GM15510 (cell line): ENCODE results near the gene ACBD4.

Source experiments
- POLR2A ChIP-seq: IDR thresholded peaks from 3 replicates; pipeline ENCODE4 v1.6.1; 2011; ENCODE audit warnings: borderline replicate concordance; ENCODE audit not compliant: insufficient read length; ENCODE audit errors: extremely low read depth

Gene ACBD4

DNA sequence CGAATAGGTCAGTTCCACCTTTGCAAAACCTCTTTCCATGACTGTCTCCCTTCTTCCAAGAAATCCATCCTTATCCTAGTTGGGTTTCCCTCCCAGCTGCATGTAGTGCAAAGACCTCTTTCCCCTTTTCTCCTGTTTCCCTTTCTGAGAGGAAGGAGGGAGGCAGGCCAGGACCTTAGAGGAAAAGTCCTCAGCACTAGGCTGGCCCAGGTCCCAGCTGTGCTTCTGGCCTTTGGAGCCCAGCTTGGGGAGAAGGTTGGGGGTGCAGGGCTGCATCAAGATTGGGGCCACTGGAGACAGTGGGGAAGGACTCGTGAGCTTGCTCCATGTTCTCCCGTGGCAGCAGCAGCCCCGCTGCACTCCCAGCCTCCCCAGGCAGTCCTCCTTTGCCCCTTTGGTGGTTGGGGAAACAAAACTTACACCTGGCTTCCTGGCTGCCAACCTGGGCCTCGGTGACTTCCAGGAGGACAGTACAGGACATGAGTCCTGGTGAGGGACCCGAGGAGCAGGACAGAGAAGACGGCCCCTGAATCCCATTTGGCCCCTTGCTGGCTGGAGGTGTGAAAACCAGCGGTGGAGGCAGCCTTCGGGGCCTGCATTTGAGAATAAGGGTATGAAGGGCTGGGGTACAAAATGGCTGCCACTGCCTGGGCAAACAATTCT lies 26.7 kb downstream of the ACBD4 start:
- TF ChIP-seq POLR2A: no peak

DNA sequence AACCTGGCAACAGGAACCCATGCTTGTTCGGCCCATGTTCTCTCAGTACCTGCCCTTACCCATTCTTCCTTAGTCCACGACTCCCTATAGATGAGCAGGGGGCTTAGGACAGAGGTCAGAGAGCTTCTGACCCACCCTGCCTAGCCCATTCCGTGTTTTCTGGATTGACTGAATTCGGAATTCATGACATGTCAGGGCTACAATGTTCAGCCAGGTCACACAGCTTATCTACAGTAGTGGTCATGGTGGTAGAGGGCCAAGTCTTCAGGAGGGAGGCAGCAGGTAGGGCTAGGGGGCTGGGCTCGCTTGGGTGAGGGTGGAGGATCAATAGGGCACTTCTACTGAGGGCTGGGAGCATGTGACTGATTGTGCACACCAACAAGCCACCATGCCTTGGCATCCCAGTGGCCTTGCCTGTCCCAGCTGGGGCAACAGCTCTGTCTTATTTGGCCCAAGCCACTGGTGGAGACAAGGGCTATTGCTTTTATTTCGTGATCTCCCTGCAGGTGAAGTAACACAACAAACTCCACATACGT lies 29.3 kb downstream of the ACBD4 start:
- no peak for TF ChIP-seq POLR2A

DNA sequence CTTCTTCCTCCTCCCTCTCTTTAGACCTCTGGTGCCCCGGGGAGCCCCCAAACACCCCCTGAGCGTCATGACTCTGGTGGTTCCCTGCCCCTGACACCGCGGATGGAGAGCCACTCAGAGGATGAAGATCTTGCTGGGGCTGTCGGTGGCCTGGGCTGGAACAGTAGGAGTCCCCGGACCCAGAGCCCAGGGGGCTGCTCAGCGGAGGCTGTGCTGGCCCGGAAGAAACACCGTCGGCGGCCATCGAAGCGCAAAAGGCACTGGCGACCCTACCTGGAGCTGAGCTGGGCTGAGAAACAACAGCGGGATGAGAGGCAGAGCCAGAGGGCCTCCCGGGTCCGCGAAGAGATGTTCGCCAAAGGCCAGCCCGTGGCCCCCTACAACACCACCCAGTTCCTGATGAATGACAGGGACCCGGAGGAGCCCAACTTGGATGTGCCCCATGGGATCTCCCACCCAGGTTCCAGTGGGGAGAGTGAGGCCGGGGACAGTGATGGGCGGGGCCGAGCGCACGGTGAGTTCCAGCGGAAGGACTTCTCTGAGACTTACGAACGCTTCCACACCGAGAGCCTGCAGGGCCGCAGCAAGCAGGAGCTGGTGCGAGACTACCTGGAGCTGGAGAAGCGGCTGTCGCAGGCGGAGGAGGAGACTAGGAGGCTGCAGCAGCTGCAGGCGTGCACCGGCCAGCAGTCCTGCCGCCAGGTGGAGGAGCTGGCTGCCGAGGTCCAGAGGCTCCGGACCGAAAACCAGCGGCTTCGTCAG lies 33.7 kb downstream of the ACBD4 start:
- TF ChIP-seq POLR2A: no peak

DNA sequence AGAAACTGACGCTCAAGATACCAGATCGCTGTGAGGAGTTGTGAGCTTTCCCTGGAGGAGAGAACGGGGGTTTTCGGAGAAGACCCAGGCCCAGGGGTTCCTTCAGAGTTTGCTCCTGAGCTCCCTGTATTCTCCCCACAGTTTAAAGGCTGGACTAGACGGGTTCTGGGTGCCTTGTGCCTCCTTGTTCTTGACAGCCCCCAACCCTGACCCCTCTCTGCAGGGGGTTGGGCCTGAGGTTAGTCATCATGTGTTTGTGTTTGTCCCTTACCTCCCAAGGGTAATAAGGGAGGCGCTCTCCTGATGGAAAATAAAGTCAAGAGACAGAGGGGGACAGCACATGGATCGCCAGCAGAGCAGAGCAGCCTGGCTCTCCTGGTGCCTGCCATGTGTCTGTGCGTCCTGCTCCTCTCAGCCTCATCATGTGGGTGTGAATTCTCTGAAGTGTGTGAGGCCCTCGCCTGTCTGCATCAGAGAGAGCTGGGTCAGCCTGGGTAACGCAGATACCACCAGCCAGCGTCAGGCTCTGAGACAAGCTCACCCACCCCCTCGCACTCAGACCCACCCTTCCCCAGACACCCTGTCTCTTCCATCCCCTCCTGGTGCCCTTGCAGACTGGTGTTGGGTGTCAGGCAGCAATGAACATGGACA lies 34.9 kb downstream of the ACBD4 start:
- TF ChIP-seq POLR2A: no peak

DNA sequence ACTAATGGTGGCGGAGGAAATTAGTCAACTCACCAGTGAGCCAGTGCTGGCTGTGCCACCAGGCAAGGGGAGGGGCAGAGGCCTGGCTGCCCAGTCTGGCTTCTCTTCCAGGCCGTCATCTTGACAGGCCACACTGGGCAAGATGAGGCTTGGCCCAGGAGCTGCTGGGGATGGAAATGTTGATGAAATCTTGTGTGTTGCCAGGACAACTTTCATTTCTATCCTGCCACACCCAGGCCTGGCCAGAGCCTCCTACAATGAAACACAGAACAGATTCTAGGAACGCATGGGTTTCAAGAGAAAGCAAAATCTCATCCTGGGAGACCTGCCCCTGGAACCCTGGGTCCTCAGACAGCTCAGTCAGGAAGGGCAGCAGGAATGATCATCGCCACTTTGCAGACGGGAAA lies 35.4 kb downstream of the ACBD4 start:
- no peak for TF ChIP-seq POLR2A

DNA sequence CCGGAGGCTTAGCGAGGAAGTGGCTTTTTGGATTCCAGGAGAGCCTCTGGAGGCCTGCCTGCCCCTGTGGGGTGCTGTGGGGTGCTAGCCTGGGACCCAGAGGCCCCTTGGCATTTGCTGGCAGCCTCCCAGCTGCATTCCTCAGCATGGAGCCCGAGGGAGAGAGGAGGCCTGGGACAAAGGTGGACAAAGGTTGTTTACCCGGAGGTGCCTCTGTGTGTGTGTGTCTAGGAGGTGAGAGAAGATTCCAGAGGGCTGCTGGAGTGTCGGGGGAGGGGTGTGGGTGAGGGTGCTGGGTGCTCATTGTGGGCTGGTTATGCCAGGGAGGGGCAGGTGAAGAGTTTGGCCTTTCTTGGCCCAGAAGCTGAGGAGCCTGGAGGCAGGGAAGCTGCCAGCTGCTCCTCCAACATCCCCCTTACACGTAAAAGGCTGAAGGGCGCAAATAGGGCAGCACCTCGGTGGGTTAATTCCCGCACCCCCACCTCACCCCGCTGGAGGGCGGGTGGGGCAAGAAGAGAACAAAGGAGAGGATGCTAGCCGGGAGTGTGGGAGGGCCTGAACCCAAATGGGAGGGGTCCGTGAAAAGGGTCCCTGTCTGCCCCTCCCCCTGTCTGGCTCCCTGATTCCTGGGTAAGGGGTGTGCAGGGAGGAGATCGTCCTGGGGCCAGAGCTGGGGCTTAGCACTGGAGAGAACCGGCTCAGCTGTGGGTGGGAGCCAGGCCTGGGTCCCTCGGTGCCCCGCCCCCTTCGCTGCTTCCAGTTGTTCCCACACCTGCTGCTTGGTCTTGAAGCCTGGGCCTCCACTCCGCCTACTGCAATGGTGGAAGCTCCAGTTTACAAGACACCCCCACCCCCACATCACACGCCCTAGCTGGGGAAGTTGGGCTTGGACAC lies 36.1 kb downstream of the ACBD4 start:
- TF ChIP-seq POLR2A: no peak

DNA sequence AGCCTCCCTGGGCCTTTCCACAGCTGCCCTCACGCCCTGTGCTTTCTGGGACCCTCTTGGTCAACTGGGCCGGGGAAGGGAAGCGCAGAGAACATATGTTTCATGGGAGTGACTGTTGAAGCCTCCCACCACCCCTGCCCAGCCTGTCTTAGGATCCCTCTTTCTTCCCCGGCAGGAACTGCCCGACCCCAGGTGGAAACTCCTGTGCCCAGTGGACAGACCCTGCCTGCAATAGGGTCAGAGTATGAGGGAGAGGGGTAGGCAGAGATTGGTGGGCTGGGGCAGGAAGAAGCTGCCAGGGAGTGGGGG lies 36.7 kb downstream of the ACBD4 start:
- TF ChIP-seq POLR2A: no peak

DNA sequence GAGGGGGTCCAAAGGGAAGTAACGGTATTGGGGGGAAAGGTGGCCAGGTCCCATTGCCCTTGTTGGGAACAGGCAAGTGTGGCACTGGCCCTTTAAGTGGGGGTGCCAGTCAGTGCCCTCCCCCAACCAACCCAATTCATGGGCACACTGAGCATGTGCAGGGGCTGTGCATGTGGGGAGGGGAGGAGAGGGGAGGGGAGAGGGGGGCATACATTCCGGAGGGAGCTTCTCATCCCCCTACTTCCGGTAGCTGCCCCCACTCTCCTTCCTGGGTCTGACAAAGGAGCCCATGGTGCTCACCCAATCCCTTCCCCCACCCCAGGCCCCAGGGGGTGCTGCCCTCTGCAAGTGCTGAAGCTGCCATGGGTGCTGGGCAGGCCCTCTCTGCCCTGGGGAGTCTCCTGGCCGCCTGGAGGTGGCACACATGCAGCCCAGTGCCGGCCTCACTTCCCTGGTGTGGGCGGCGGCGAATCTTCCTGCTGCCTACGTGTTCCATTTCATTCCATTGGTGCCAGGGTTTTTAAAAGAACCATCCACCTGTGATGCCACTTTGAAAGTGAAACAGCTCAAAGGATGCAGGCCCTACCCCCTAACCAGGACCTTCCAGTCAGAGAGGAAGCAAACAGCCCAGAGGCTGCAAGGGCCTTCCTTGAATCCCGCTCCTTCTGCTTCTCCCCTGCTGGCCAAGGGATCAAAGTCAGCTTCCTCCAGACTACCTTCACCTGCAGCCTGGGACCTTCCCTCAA lies 37.2 kb downstream of the ACBD4 start:
- peak; percentile 30 for TF ChIP-seq POLR2A

DNA sequence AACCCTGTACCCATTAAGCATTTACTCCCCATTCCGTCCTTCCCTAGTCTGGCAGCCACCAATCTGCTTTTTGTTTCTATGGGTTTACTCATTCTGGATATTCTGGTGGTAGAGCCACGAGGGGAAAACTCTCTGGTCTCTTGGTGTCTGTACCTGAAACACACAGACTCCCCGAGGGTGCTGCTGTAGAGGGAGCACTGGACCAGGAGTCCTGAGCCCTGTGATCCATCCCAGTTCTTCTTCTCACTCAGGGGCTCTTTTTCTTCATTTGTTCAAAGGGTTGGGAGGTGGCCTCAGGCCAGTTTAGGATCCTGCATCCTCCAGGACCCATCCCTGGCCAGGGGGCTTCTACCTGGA lies 40.2 kb downstream of the ACBD4 start:
- no peak for TF ChIP-seq POLR2A

DNA sequence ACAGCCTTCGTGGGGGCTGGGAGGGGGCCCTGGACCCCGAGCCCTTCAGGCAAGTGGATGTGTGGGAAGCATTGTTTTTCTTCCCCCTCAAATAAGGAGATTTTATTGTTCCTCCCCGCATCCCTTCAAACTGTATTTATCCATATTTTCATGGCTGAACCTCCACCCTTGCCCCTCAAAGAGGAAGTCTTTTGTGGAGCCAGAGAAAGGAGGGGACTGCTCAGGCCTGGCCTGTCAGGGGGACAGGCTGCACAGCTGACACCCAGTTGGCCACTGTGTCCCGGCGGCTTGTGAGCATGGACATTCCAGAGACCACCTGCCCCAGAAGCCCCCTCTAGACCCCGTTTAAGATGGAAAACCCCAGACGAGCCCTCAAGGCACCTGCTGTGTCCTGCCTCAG lies 42.1 kb downstream of the ACBD4 start:
- no peak for TF ChIP-seq POLR2A

DNA sequence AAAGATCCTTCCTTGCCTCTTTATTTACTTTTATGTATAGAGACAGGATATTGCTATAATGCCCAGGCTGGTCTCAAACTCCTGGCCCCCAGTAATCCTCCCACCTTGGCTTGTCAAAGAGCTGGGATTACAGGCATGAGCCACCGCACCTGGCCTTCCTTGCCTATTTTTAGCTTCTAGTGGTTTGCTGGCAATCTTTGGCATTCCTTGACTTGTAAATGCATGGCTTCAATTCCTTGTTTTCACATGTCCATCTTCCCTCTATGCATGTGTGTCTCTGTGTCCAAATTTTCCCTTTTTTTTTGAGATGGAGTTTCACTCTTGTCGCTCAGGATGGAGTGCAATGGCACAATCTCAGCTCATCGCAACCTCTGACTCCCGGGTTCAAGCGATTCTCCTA lies 48.7 kb downstream of the ACBD4 start:
- no peak for TF ChIP-seq POLR2A

DNA sequence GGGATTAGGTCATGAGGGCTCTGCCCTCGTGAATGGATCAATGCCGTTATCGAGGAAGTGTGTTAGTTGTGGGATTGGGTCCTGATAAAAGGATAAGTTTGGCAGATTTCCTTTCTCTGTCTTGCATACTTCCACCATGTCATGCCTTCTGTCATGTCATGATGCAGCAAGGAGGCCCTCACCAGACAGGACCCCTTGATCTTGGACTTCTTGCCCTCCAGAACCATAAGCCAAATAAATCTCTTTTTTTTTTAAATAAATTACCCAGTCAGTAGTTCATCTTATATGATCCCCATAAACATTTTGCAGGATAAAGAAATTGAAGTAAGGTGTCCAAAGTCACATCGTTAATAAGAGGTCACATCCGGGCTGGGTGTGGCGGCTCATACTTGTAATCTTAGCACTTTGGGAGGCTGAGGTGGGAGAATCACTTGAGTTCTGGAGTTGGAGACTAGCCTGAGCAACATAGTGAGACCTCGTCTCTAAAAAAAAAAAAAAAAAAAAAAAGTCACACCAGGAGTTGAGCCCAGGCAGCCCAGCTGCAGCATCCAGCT lies 51.4 kb downstream of the ACBD4 start:
- no peak for TF ChIP-seq POLR2A

DNA sequence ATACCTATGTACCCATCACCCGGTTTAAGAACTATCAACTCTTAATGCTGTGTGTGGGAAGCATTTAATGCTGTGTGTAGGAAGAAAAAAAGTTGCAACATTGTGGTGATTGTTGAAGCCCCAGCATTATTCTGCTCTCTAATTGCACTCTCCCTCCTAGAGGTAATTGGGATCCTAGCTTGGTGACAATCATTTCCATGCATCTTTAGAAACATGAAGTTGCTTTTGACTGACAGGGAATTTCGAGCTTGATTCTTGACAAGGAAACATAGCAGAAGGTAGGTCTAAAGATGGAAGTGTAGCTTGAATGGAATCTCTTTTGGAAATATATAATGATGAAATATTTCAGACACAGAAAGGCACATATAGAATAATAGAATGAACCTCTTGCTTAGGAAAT lies 53.5 kb downstream of the ACBD4 start:
- no peak for TF ChIP-seq POLR2A
